GM10847 (cell line): ENCODE measurements around the gene DMPK.

Source experiments
- POLR2A ChIP-seq: IDR thresholded peaks from 2 replicates; pipeline ENCODE4 v1.6.1; 2011; ENCODE audit not compliant: insufficient read length; ENCODE audit errors: extremely low read depth

The DMPK gene

GRCh38 chr19:45768655-45768983, 13.7 kb downstream of the DMPK start:
- TF ChIP-seq POLR2A: no peak

GRCh38 chr19:45767881-45768654, 14.2 kb downstream of the DMPK start:
- TF ChIP-seq POLR2A: peak; percentile 22

GRCh38 chr19:45767410-45767880, 14.8 kb downstream of the DMPK start:
- no peak for TF ChIP-seq POLR2A

- no peak for TF ChIP-seq POLR2A
Measured at GRCh38 chr19:45766869-45767346, 15.4 kb downstream of the DMPK start.

GRCh38 chr19:45766296-45766868, 15.9 kb downstream of the DMPK start:
- TF ChIP-seq POLR2A: no peak

- TF ChIP-seq POLR2A: no peak
Measured at GRCh38 chr19:45765702-45766295, 16.5 kb downstream of the DMPK start.

GRCh38 chr19:45764945-45765701, 17.2 kb downstream of the DMPK start:
- TF ChIP-seq POLR2A: no peak

- no peak for TF ChIP-seq POLR2A
Measured at GRCh38 chr19:45764475-45764874, 17.8 kb downstream of the DMPK start.

GRCh38 chr19:45763691-45764294, 18.5 kb downstream of the DMPK start:
- no peak for TF ChIP-seq POLR2A

- no peak for TF ChIP-seq POLR2A
Measured at GRCh38 chr19:45762870-45763631, 19.2 kb downstream of the DMPK start.

GRCh38 chr19:45761714-45762113, 20.6 kb downstream of the DMPK start:
- no peak for TF ChIP-seq POLR2A

- TF ChIP-seq POLR2A: no peak
Measured at GRCh38 chr19:45758921-45759320, 23.4 kb downstream of the DMPK start.

GRCh38 chr19:45757695-45758094, 24.6 kb downstream of the DMPK start:
- TF ChIP-seq POLR2A: no peak

- no peak for TF ChIP-seq POLR2A
Measured at GRCh38 chr19:45754323-45754722, 28.0 kb downstream of the DMPK start.

- TF ChIP-seq POLR2A: no peak
Measured at GRCh38 chr19:45753548-45753947, 28.7 kb downstream of the DMPK start.

- no peak for TF ChIP-seq POLR2A
Measured at GRCh38 chr19:45752639-45753038, 29.7 kb downstream of the DMPK start.
